GM12873 (cell line): ENCODE data around the gene TYK2.

ENCODE experiments used
- TF ChIP-seq, protein P1 (sequence below): IDR thresholded peaks from 2 replicates; pipeline ENCODE4 v1.5.1; 2012; ENCODE audit warnings: low read depth, mild to moderate bottlenecking, moderate library complexity, low read length, control low read depth; ENCODE audit not compliant: insufficient read depth; ENCODE audit errors: missing control alignments

The TYK2 gene

GRCh38 chr19:10404888-10405820 is 24.8 kb upstream of the TYK2 start:
- TF ChIP-seq, protein P1, sequence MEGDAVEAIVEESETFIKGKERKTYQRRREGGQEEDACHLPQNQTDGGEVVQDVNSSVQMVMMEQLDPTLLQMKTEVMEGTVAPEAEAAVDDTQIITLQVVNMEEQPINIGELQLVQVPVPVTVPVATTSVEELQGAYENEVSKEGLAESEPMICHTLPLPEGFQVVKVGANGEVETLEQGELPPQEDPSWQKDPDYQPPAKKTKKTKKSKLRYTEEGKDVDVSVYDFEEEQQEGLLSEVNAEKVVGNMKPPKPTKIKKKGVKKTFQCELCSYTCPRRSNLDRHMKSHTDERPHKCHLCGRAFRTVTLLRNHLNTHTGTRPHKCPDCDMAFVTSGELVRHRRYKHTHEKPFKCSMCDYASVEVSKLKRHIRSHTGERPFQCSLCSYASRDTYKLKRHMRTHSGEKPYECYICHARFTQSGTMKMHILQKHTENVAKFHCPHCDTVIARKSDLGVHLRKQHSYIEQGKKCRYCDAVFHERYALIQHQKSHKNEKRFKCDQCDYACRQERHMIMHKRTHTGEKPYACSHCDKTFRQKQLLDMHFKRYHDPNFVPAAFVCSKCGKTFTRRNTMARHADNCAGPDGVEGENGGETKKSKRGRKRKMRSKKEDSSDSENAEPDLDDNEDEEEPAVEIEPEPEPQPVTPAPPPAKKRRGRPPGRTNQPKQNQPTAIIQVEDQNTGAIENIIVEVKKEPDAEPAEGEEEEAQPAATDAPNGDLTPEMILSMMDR, result no peak

DNA sequence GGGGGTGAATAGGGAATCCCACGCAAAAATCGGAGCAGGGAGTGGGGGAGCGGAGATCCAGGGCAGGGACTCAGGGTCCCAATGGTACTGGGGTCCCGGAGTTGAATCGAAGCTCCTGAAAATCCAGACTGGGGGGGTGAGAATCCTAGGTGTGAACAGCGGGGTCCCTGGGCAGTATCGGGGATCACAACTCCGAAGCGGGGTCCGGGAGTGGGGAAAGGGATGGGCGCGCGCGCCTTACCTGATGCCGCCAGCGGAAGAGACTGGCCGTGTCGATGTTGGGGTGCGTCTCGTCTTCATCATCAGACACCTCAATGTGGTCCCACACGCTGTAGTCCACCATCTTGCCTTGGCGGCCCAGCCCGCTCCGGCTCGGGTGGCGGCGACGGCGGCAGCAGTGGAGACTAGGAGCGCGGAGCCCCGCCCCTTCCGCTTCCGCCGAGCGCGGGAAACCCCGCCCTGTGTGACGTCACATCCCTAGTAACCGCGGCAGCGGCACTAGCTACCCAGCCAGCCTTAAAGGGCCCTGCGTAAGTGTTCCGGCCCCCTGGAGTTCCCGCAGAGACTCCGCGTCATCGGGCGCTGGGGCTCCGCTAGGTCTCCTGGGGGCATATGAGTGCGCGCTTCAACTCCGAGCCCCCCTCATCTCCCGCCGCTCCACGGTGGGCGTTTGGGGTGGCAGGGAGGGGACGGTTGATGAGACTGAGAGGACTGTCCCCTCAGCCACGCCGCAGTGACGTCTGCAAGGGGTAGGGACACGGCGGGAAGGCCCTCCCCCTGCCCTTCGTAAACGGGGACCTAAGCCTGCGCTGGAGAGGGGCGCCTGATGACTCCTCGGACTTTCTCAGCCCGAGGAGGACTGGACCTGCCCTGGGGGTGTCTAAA is 23.0 kb upstream of the TYK2 start, which contains the start of gene CDC37:
Gene CDC37 (minus strand): TSS at position 406 of the 885 bp plus-strand sequence. CDS start 63 bp downstream, at position 343.
- TF ChIP-seq, protein P1, result no peak

DNA sequence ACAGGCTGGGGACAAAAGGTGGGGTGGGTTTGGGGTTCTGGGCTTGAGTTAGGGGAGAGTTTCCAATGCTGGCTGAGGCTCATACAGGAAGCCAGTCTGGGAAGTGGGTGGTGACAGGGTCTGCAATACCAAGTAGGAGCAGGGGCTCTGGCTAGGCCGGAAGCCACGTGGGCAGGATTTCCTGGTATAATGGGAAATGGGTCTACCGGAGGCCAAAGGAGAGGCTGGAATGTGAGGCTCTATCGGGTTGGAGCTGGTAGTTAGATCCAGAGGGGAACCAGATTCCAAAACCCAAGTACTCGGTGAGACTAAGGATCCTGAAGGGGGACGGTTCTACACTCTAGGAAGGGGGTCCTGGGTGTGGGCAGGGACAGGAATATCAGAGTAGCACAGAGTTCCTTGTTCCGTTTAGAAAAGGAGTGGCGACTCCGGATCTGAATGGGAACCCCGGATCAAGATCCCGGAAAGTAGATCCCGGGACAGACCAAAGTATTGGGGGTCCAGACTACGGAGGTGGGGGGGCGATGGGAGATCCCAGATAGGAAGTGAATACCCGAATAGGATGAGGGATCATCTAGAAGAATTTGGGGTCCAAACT is 22.2 kb upstream of the TYK2 start:
- TF ChIP-seq, protein P1, result no peak

DNA sequence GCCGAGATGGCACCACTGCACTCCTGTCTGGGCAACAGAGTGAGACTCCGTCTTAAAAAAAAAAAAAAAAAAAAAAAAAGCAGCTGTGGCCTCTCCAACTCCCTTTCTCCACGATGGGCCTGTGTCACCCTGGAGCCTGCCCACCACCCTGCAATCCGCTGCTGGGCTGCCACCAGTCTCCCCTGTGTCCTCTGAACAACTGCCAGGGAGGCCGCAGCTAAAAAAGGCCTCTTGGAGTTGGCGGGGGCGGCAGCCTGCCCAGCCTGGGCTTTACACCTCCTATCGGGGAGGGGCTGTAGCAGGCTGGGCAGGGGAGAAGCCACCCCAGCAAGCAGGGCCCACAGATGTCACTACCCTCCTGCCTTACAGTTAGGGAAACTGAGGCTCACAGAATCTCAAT is 19.5 kb upstream of the TYK2 start:
- TF ChIP-seq, protein P1, result no peak

DNA sequence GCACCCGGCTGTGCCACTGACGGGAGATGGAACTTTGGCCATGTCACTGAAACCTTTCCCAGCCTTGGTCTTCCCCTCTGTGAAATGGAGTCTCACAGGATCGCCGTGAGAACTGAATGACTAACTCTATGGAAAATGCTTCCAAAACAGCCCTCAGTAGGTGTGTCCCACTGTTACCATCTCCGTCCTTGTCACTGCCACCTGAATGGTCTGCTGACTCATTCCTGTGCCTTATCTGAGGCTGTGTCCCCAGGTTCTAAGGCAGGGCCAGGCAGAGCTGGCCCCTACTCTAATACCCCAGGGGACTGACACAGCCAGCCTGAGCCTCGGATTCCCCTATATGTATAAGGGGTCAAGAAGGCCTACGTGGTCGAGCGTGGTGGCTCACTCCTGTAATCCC is 18.4 kb upstream of the TYK2 start:
- TF ChIP-seq, protein P1, result no peak

- TF ChIP-seq, protein P1, result no peak
These were observed 15.5 kb upstream of the TYK2 start for GRCh38 chr19:10395917-10396316.
